Heart left ventricle (tissue), 13 donors: ENCODE data around the gene ASCL5.

ENCODE experiments used
- POLR2A ChIP-seq, 2 donors: fragments of 450-650 bp; IDR thresholded peaks; one replicate each; pipeline ENCODE4 v1.6.1; 2017; ENCODE audit warnings: antibody characterized with exemption in 2 of 2, mild to moderate bottlenecking in 2 of 2, moderate library complexity in 2 of 2
- TF ChIP-seq, protein P1 (sequence below), 12 donors: fragments of 200-600 bp; sonication (generic) in 4 of 12; IDR thresholded peaks; one replicate each; pipeline versions ENCODE4 v1.5.0 to v1.8.0; 2018 to 2022; ENCODE audit warnings: antibody characterized with exemption in 12 of 12, mild to moderate bottlenecking in 5 of 12
- donor health status: ischemic (EF 13 %, LVEDD 7.1; RV severe dilation, severe dysfunction).
- donor health status: DM: no; HTN: yes; CAD: no.
- donor health status: DM: no; HTN: no; CAD: no.
- donor health status: ischemic (EF 25% LVEDD 6.9; RV normal size, moderate dysfunction).
- donor health status: ischemic (EF 25% LVEDD 5.7; RV mildly dilated, moderate dysfunction).
- donor health status: ischemic (EF 35%, LVEDD 5.7; RV mildly dilated, moderate dysfunction).
- donor health status: nonischemic (EF 11% LVEDD 7.7; RV severe dilation, severe dysfunction).
- donor health status: DM: yes; HTN: yes; CAD: no.
- donor health status: PGD.
- donor health status: ischemic (EF 29% LVEDD 5.4; RV normal size, mild dysfunction).
- donor health status: nonischemic (EF 23%, LVEDD 6.1; RV moderate dilation, normal function).

DNA sequence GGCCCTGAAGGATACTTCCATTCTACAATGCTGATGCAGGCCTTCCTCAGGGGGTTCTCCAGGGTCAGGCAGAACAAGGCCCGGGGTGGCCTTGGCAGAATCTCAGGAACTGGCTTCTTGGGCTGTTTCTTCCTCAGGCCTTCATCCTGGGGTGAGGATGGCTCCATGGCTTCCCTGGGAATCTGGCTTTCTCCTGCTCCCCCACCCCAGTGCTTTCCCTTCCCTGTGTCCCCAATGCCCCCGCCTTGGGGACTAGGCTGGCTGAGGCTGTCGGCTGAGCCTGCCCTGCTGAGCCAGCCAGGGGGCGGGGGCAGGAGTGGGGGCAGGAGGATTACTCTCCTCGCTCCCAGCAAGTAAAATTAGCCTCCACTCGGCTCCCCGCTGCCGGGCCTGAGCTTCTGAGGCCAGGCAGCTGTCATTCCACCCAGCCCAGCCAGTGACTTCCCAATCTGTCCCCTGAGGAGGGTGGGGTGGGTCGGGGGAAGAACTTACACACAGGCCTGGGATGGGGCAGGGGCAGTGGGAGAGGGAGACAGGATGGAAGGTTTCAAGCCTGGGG lies 14.7 kb downstream of the ASCL5 start, which contains the start of gene CACNA1S:
- TF ChIP-seq, protein P1, sequence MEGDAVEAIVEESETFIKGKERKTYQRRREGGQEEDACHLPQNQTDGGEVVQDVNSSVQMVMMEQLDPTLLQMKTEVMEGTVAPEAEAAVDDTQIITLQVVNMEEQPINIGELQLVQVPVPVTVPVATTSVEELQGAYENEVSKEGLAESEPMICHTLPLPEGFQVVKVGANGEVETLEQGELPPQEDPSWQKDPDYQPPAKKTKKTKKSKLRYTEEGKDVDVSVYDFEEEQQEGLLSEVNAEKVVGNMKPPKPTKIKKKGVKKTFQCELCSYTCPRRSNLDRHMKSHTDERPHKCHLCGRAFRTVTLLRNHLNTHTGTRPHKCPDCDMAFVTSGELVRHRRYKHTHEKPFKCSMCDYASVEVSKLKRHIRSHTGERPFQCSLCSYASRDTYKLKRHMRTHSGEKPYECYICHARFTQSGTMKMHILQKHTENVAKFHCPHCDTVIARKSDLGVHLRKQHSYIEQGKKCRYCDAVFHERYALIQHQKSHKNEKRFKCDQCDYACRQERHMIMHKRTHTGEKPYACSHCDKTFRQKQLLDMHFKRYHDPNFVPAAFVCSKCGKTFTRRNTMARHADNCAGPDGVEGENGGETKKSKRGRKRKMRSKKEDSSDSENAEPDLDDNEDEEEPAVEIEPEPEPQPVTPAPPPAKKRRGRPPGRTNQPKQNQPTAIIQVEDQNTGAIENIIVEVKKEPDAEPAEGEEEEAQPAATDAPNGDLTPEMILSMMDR (IDR thresholded peaks at IDR 0.05): no peak
- no peak for TF ChIP-seq POLR2A (IDR thresholded peaks at IDR 0.05)
